OCI-LY7 (cell line): ENCODE data around the gene LITAFD. TPM values are rescaled to one million over a fixed set of nuclear protein-coding genes. Genes with fewer than 3 reads are reported as not detected.
A peak's percentile ranks its signal among the peaks of the same experiment; 100 is the strongest.

Experiments used
- BruUV-seq: library from RNA; stranded (reverse); fragments of 400-500 nt; replicated peaks from 2 replicates; lab custom pipeline; 2021; lab: Mats Ljungman, UMichigan
- CTCF ChIA-PET: fragments of 300-600 bp; sonication (Branson Sonifier 250); formaldehyde crosslinking; loops from one replicate; lab custom pipeline; 2022; ENCODE audit warnings: antibody characterized with exemption; ENCODE audit not compliant: unreplicated experiment; lab: Charles Lee
- POLR2A ChIA-PET: fragments of 300-600 bp; sonication (Branson Sonifier 250); formaldehyde crosslinking; loops from one replicate; lab custom pipeline; 2022; ENCODE audit warnings: antibody characterized with exemption; lab: Charles Lee
- DNase-seq: peaks from one replicate; pipeline ENCODE4 v3.0.0-alpha.2; 2015; ENCODE audit warnings: low spot score
- H2AFZ ChIP-seq: fragments of 200-600 bp; sonication (generic), shearing (Covaris generic); 2 replicates; pipeline ENCODE4 v1.6.1; 2014; ENCODE audit warnings: mild to moderate bottlenecking, antibody characterized with exemption, low read length, moderate library complexity
- H3K27ac ChIP-seq: fragments of 200-600 bp; sonication (generic); 2 replicates; pipeline ENCODE4 v1.5.1; 2014; ENCODE audit warnings: mixed run types, low read depth, mild to moderate bottlenecking, moderate library complexity, low read length, inconsistent platforms; ENCODE audit not compliant: poor library complexity, severe bottlenecking
- H3K36me3 ChIP-seq: fragments of 200-600 bp; sonication (generic); 2 replicates; pipeline ENCODE4 v1.6.1; 2014; ENCODE audit warnings: mild to moderate bottlenecking, antibody characterized with exemption, low read length, moderate library complexity, mixed read lengths; ENCODE audit not compliant: insufficient read depth
- H3K4me1 ChIP-seq: fragments of 200-600 bp; sonication (generic); 2 replicates; pipeline ENCODE4 v1.5.1; 2014; ENCODE audit warnings: mild to moderate bottlenecking, low read length; ENCODE audit not compliant: insufficient read depth, poor library complexity, severe bottlenecking
- H3K4me2 ChIP-seq: fragments of 200-600 bp; sonication (generic); 2 replicates; pipeline ENCODE4 v1.6.1; 2014; ENCODE audit warnings: mild to moderate bottlenecking, low read length
- H3K4me3 ChIP-seq: fragments of 200-600 bp; sonication (generic); 2 replicates; pipeline ENCODE4 v1.5.1; 2014; ENCODE audit warnings: mild to moderate bottlenecking, low read depth, low read length; ENCODE audit not compliant: poor library complexity, severe bottlenecking
- H3K79me2 ChIP-seq: fragments of 200-600 bp; sonication (generic); 2 replicates; pipeline ENCODE4 v1.6.1; 2016; ENCODE audit warnings: low read depth, mild to moderate bottlenecking, low read length, moderate library complexity, mixed read lengths; ENCODE audit not compliant: insufficient read depth
- H3K9me2 ChIP-seq: fragments of 200-600 bp; sonication (generic); 2 replicates; pipeline ENCODE4 v1.6.1; 2016; ENCODE audit warnings: mild to moderate bottlenecking, low read length, mixed read lengths; ENCODE audit not compliant: insufficient read depth
- H3K9me3 ChIP-seq: fragments of 200-600 bp; sonication (generic); 2 replicates; pipeline ENCODE4 v1.6.1; 2014; ENCODE audit warnings: mild to moderate bottlenecking, mixed run types, low read length, mixed read lengths
- H4K20me1 ChIP-seq: fragments of 200-600 bp; sonication (generic); 2 replicates; pipeline ENCODE4 v1.6.1; 2014; ENCODE audit warnings: mild to moderate bottlenecking, antibody characterized with exemption, low read length, moderate library complexity, mixed read lengths; ENCODE audit not compliant: insufficient read depth
- EZH2phosphoT487 ChIP-seq: fragments of 200-600 bp; sonication (generic); IDR thresholded peaks from 2 replicates; pipeline ENCODE4 v1.6.1; 2018; ENCODE audit warnings: low read depth, borderline replicate concordance, mild to moderate bottlenecking, mixed run types, antibody characterized with exemption, low read length, moderate library complexity, mixed read lengths
- intact Hi-C: fragments of 100-400 bp; cut with micrococcal nuclease; formaldehyde crosslinking; loops from one replicate; pipeline ENCODE4 v1.10.0; 2022; ENCODE audit not compliant: unreplicated experiment
- total RNA-seq, 2 experiments: library from RNA; depleted of rRNA in 1 of 2; stranded (reverse); fragments of >200 nt in 1 of 2; shearing (Covaris generic) in 1 of 2; gene quantifications; 2 replicates each; pipeline ENCODE4 v1.2.3, GENCODE V29; 2014 to 2022
- TF ChIP-seq, protein P1 (sequence below): fragments of 200-600 bp; sonication (generic); conservative IDR thresholded peaks from 2 replicates; pipeline ENCODE4 v1.5.1; 2014; ENCODE audit warnings: mild to moderate bottlenecking, antibody characterized with exemption, low read length, moderate library complexity, mixed read lengths

The LITAFD gene
- total RNA-seq, 2 experiments from 2014 or later: not detected

- H3K36me3 ChIP-seq: peaks cover 36% of the 10 kb centered on the region
- TSS peak; percentile 84 for BruUV-seq
- no peaks in the 10 kb centered on the region for H3K9me3 ChIP-seq
- peak overlapping the region; percentile 7; the same call in 1 of the 2 replicates for H2AFZ ChIP-seq
- TF ChIP-seq, protein P1, sequence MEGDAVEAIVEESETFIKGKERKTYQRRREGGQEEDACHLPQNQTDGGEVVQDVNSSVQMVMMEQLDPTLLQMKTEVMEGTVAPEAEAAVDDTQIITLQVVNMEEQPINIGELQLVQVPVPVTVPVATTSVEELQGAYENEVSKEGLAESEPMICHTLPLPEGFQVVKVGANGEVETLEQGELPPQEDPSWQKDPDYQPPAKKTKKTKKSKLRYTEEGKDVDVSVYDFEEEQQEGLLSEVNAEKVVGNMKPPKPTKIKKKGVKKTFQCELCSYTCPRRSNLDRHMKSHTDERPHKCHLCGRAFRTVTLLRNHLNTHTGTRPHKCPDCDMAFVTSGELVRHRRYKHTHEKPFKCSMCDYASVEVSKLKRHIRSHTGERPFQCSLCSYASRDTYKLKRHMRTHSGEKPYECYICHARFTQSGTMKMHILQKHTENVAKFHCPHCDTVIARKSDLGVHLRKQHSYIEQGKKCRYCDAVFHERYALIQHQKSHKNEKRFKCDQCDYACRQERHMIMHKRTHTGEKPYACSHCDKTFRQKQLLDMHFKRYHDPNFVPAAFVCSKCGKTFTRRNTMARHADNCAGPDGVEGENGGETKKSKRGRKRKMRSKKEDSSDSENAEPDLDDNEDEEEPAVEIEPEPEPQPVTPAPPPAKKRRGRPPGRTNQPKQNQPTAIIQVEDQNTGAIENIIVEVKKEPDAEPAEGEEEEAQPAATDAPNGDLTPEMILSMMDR: no peak
- TF ChIP-seq EZH2phosphoT487: no peak
- peak overlapping the region; percentile 92 for H3K4me3 ChIP-seq
- H3K9me2 ChIP-seq: no peaks in the 10 kb centered on the region
- DNase-seq: no peak
- H3K4me1 ChIP-seq: peaks cover 63% of the 10 kb centered on the region
- peak overlapping the region; percentile 80 for H3K4me2 ChIP-seq
- H3K79me2 ChIP-seq: peaks cover 53% of the 10 kb centered on the region
- POLR2A ChIA-PET: interaction anchor here (0.6 to 1.6 kb wide), 6 partner anchors 67 to 205 kb away, joined by 3 to 11 read pairs (median 3); partner anchors contain the start of genes PMM2 and TMEM186
- CTCF ChIA-PET: interaction anchor here (0.6 kb wide), 1 partner anchor 223 kb away, joined by 5 read pairs; the partner anchor contains the start of gene HAPSTR1
- peak overlapping the region; percentile 89 for H3K27ac ChIP-seq
- intact Hi-C loops: loop anchor here (2.0 to 5.0 kb wide), 3 partner anchors 69 to 269 kb away; partner anchors contain the start of gene HAPSTR1
- H4K20me1 ChIP-seq: peaks cover 24% of the 10 kb centered on the region
Observed at GRCh38 chr16:8867932-8868415, 14.2 kb upstream of the LITAFD start.

GRCh38 chr16:8868416-8869211, 13.5 kb upstream of the LITAFD start, which contains the start of gene CARHSP1:
TSS of gene CARHSP1 (minus strand) at chr16:8869006. CDS start at chr16:8859328, 9,678 bp downstream.
- no TSS peak for BruUV-seq
- H3K9me3 ChIP-seq: no peaks in the 10 kb centered on the region
- H3K4me2 ChIP-seq: peak within 1 kb of the TSS; percentile 80
- intact Hi-C loops: loop anchor here (1.0 to 5.0 kb wide), 5 partner anchors 12 to 269 kb away; partner anchors contain the start of genes HAPSTR1, PMM2 and TMEM186
- H3K4me1 ChIP-seq: peaks cover 63% of the 10 kb centered on the region
- DNase-seq: peak; percentile 94
- TF ChIP-seq EZH2phosphoT487: no peak
- TF ChIP-seq, protein P1: no peak
- peak within 1 kb of the TSS; percentile 92 for H3K4me3 ChIP-seq
- peak within 1 kb of the TSS; percentile 89 for H3K27ac ChIP-seq
- POLR2A ChIA-PET: interaction anchor here (0.6 to 1.7 kb wide), 15 partner anchors 8 to 296 kb away, joined by 3 to 11 read pairs (median 3); partner anchors contain the start of genes HAPSTR1, PMM2 and TMEM186
- CTCF ChIA-PET: interaction anchor here (0.6 to 1.2 kb wide), 2 partner anchors 17 to 79 kb away, joined by 3 to 6 read pairs; no protein-coding TSS in a partner anchor
- peaks cover 24% of the 10 kb centered on the region for H4K20me1 ChIP-seq
- H2AFZ ChIP-seq: peak within 1 kb of the TSS; percentile 45
- peaks cover 30% of the 10 kb centered on the region for H3K36me3 ChIP-seq
- peaks cover 46% of the 10 kb centered on the region for H3K79me2 ChIP-seq
- H3K9me2 ChIP-seq: no peaks in the 10 kb centered on the region
